K562 (cell line): Measurements from ENCODE around the gene RNF39. TPM values are rescaled to one million over a fixed set of nuclear protein-coding genes. Genes with fewer than 3 reads are reported as not detected.

Experiments used
- ATAC-seq: fragments of 200-7000 bp; cut with Tn5 transposase; 3 replicates; pipeline ENCODE4 v1.9.1; 2020; ENCODE audit warnings: moderate library complexity
- BruUV-seq: library from RNA; stranded (reverse); fragments of 400-500 nt; replicated peaks from 2 replicates; lab custom pipeline; 2021; lab: Mats Ljungman, UMichigan
- CTCF ChIA-PET: fragments of 300-600 bp; formaldehyde crosslinking; extraction: SDS; loops from one replicate; lab custom pipeline; 2021; ENCODE audit warnings: low intra/inter-chr PET ratio; lab: Yijun Ruan, JAX
- POLR2A ChIA-PET: fragments of 300-600, 350-650 bp; sonication (Branson Sonifier 250); formaldehyde crosslinking; extraction: SDS; loops from one replicate; lab custom pipeline; 2021; ENCODE audit warnings: antibody characterized with exemption, inconsistent platforms; lab: Yijun Ruan, JAX
- DNase-seq, 4 experiments: peaks; one replicate each; pipeline versions ENCODE4 v3.0.0 to v3.0.0-alpha.2; 2011 to 2018; ENCODE audit warnings: low spot score in 3 of 4, mixed read lengths in 3 of 4; ENCODE audit errors: extremely low read depth in 1 of 4
- FAIRE-seq: peaks from 2 replicates; lab custom pipeline; 2011; peaks lifted over from hg19 to GRCh38; lab: Jason Lieb, UNC
- H2AFZ ChIP-seq: 2 replicates; pipeline ENCODE4 v1.6.0; 2011; ENCODE audit warnings: low read depth, low read length, control low read depth, inconsistent platforms
- H3K27ac ChIP-seq: fragments of 200-600 bp; 3 replicates; pipeline ENCODE4 v1.8.0; 2011; ENCODE audit warnings: low read depth, mild to moderate bottlenecking, control low read depth, inconsistent platforms, low read length, moderate library complexity, mixed read lengths; ENCODE audit errors: extremely low read depth
- H3K27me3 ChIP-seq, 2 experiments: fragments of 300-600 bp in 1 of 2; 2 replicates in 1 of 2; 3 replicates in 1 of 2; pipeline versions ENCODE4 v1.6.0 to v1.8.0; 2011; ENCODE audit warnings: inconsistent platforms in 2 of 2, low read length in 2 of 2, mild to moderate bottlenecking in 1 of 2, mixed read lengths in 1 of 2, moderate library complexity in 1 of 2; ENCODE audit not compliant: control insufficient read depth in 2 of 2, insufficient read depth in 2 of 2
- H3K36me3 ChIP-seq: fragments of 300-600 bp; 3 replicates; pipeline ENCODE4 v1.8.0; 2011; ENCODE audit warnings: mild to moderate bottlenecking, low read length, inconsistent platforms; ENCODE audit not compliant: control insufficient read depth, insufficient read depth
- H3K4me1 ChIP-seq, 2 experiments: fragments of 200-600 bp in 1 of 2; replicated peaks in 1 of 2; 2 replicates in 1 of 2; 3 replicates in 1 of 2; pipeline versions ENCODE4 v1.5.1 to v1.8.0; 2011; ENCODE audit warnings: inconsistent platforms in 2 of 2, low read length in 2 of 2, mild to moderate bottlenecking in 1 of 2, mixed read lengths in 1 of 2, moderate library complexity in 1 of 2; ENCODE audit not compliant: control insufficient read depth in 2 of 2, insufficient read depth in 2 of 2
- H3K4me2 ChIP-seq: 2 replicates; pipeline ENCODE4 v1.6.1; 2011; ENCODE audit warnings: low read length, control low read depth, inconsistent platforms, mixed read lengths; ENCODE audit not compliant: insufficient read depth
- H3K4me3 ChIP-seq: fragments of 200-600 bp; sonication (generic), shearing (Covaris generic); 2 replicates; pipeline ENCODE4 v1.5.1; 2016; ENCODE audit warnings: control low read depth, inconsistent platforms
- H3K79me2 ChIP-seq: fragments of 200-600 bp; 3 replicates; pipeline ENCODE4 v1.8.0; 2011; ENCODE audit warnings: low read length, inconsistent platforms; ENCODE audit not compliant: control insufficient read depth, insufficient read depth
- H3K9ac ChIP-seq, 2 experiments: 2 replicates each; pipeline versions ENCODE4 v1.6.0 to v1.6.1; 2011; ENCODE audit warnings: low read depth in 2 of 2, low read length in 2 of 2, control low read depth in 1 of 2, inconsistent platforms in 1 of 2, mild to moderate bottlenecking in 1 of 2, mixed read lengths in 1 of 2; ENCODE audit not compliant: insufficient read depth in 1 of 2
- H3K9me1 ChIP-seq: one replicate; pipeline ENCODE4 v1.6.0; 2011; ENCODE audit warnings: inconsistent platforms, mild to moderate bottlenecking, low read length, moderate library complexity; ENCODE audit not compliant: control insufficient read depth, insufficient read depth
- H3K9me3 ChIP-seq: replicated peaks from 2 replicates; pipeline ENCODE4 v1.5.1; 2011; ENCODE audit warnings: low read depth, low read length, inconsistent platforms; ENCODE audit not compliant: control insufficient read depth, insufficient read depth
- H4K20me1 ChIP-seq: replicated peaks from 2 replicates; pipeline ENCODE4 v1.6.1; 2011; ENCODE audit warnings: low read length, inconsistent platforms, mixed read lengths; ENCODE audit not compliant: control insufficient read depth, insufficient read depth
- CTCF ChIP-seq, 3 experiments: IDR thresholded peaks in 2 of 3; conservative IDR thresholded peaks in 1 of 3; 2 replicates each; pipeline ENCODE4 v1.5.1; 2011 to 2012; ENCODE audit warnings: low read length in 3 of 3, mild to moderate bottlenecking in 3 of 3, control low read depth in 2 of 3, improper control_type of control experiment in 1 of 3, inconsistent platforms in 1 of 3, low read depth in 1 of 3, mixed read lengths in 1 of 3, moderate library complexity in 1 of 3; ENCODE audit not compliant: insufficient read depth in 2 of 3
- TAF15 ChIP-seq: fragments of 200-400 bp; formaldehyde crosslinking; IDR thresholded peaks from 2 replicates; pipeline ENCODE4 v1.6.1; 2017; ENCODE audit warnings: mild to moderate bottlenecking, low read depth, low read length, moderate library complexity
- ZNF696 ChIP-seq: fragments of 250-450 bp; sonication (Bioruptor Pico); conservative IDR thresholded peaks from 2 replicates; pipeline ENCODE4 v1.4.0; 2020; ENCODE audit warnings: mild to moderate bottlenecking, moderate library complexity
- WGBS: fragments of 100-300 bp; shearing (Covaris generic); methylation state at CpG from one replicate; pipeline ENCODE4 v1.1.6; 2016; ENCODE audit warnings: low coverage, mixed read lengths; ENCODE audit not compliant: insufficient coverage; ENCODE audit errors: missing lambda C conversion rate; 5-methylcytosine and 5-hydroxymethylcytosine counted together
- in situ Hi-C: fragments of 300-500 bp; cut with MboI; formaldehyde crosslinking; loops from 4 replicates; pipeline ENCODE4 v1.15.0; 2018; ENCODE audit warnings: inconsistent platforms, mixed read lengths
- intact Hi-C: fragments of 100-400 bp; cut with micrococcal nuclease; formaldehyde crosslinking; loops from 2 replicates; pipeline ENCODE4 v1.14.2; 2022
- polyA plus RNA-seq, 8 experiments: library from polyadenylated mRNA; depleted of rRNA in 4 of 8; stranded (reverse) in 5 of 8; unstranded in 3 of 8; fragments of >200 nt; fragmentation: Nextera tagmentation in 2 of 8; fragmentation: Illumina TruSeq in 1 of 8; extraction: Ambion mirVana in 2 of 8; extraction: Trizol in 1 of 8; gene quantifications; 2 replicates each; pipeline versions ENCODE4 v1.2.1 to v1.2.3, GENCODE V29; 2011 to 2014; ENCODE audit warnings: inconsistent platforms in 1 of 8, missing spikeins in 1 of 8
- total RNA-seq, 7 experiments: library from RNA; depleted of rRNA in 6 of 7; stranded (reverse); fragments of >200 nt in 6 of 7; fragmentation: Illumina TruSeq in 2 of 7; extraction: Trizol in 2 of 7; gene quantifications; 2 replicates each; pipeline versions ENCODE4 v1.2.1 to v1.2.3, GENCODE V29; 2011 to 2021; ENCODE audit warnings: low replicate concordance in 1 of 7

RNF39 gene
- total and polyA plus RNA-seq, 9 of the 15 experiments (the other 6 are each of a cell fraction or from before 2014, with no cell fraction given) = not detected

- no peak for TF ChIP-seq ZNF696 (CRISPR knock-in tag)
Measured at GRCh38 chr6:30111266-30111856, 35.8 kb upstream of the RNF39 start (continued).

GRCh38 chr6:30104661-30105060 is 29.1 kb upstream of the RNF39 start:
- no peaks in the 10 kb centered on the region for H3K36me3 ChIP-seq
- H3K79me2 ChIP-seq = no peaks in the 10 kb centered on the region
- peaks cover 22 to 28% of the 10 kb centered on the region in 2 experiments for H3K4me1 ChIP-seq
- no peaks in the 10 kb centered on the region for H4K20me1 ChIP-seq
- intact Hi-C loops = loop anchor here (5.0 to 10.0 kb wide), 2 partner anchors 260 to 293 kb away; no protein-coding TSS in a partner anchor
- no peak for DNase-seq
- TF ChIP-seq CTCF (IDR thresholded peaks at IDR 0.05 in 2 of 3, conservative IDR thresholded peaks at IDR 0.05 in 1 of 3; ENCODE audit: insufficient read depth in 2 of 3, low read depth in 1 of 3, low read length in 3 of 3) (peak in 2 of 3 experiments; percentile 8 to 20; a peak in 1 of 6 replicates), TAF15 (no peak)
- TF ChIP-seq, all 486 proteins: peak for 1
- FAIRE-seq (no peak), ATAC-seq (no peak)
- in situ Hi-C loops = no loop called here
- Histone ChIP-seq H3K27me3 (peaks cover 21 to 34% of the 10 kb centered on the region in 2 experiments), H3K27ac (no peak overlapping the region), H2AFZ (no peak overlapping the region), H3K9me3 (no peaks in the 10 kb centered on the region), H3K4me3 (no peak overlapping the region), H3K4me2 (no peak overlapping the region), H3K9ac (no peak overlapping the region), H3K9me1 (no peaks in the 10 kb centered on the region)
- POLR2A ChIA-PET = interaction anchor here (1.3 kb wide), 1 partner anchor 140 kb away, joined by 5 read pairs; no protein-coding TSS in a partner anchor
- 32% methylated on average over 2 of the region's 2 CpGs for WGBS
- BruUV-seq = no TSS peak
- CTCF ChIA-PET = interaction anchor here (1.5 to 4.2 kb wide), 2 partner anchors 26 to 66 kb away, joined by 3 to 66 read pairs; no protein-coding TSS in a partner anchor
